ENCODE data around the gene ZNF664.

DNA sequence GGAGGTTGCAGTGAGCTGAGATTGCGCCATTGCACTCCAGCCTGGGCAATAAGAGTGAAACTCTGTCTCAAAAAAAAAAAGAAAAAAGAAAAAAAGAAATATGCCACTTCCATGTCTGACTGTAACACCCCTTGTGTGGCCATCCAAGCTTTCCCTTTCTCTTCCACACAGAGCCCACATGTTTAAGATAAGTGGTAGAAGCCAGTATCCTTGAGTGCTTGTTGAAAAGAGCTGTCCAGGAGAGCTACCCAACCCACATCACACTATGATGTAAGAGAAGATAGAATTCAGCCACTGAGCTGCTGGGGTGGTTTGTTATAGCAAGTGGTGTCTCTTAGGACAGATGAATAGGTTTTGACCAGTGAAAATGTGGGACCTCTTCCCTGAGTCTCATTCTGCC is 82.1 kb downstream of the ZNF664 start:
- TF ChIP-seq, protein P1, sequence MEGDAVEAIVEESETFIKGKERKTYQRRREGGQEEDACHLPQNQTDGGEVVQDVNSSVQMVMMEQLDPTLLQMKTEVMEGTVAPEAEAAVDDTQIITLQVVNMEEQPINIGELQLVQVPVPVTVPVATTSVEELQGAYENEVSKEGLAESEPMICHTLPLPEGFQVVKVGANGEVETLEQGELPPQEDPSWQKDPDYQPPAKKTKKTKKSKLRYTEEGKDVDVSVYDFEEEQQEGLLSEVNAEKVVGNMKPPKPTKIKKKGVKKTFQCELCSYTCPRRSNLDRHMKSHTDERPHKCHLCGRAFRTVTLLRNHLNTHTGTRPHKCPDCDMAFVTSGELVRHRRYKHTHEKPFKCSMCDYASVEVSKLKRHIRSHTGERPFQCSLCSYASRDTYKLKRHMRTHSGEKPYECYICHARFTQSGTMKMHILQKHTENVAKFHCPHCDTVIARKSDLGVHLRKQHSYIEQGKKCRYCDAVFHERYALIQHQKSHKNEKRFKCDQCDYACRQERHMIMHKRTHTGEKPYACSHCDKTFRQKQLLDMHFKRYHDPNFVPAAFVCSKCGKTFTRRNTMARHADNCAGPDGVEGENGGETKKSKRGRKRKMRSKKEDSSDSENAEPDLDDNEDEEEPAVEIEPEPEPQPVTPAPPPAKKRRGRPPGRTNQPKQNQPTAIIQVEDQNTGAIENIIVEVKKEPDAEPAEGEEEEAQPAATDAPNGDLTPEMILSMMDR (IDR thresholded peaks at IDR 0.05; ENCODE audit: insufficient read depth, low read depth, low read length): no peak
- TF ChIP-seq EZH2 (IDR thresholded peaks at IDR 0.05; ENCODE audit: insufficient read depth, low read length): no peak

All from astrocyte (in vitro differentiated cells and primary cell).